Hypothalamus (tissue), 51 donors: ENCODE results near the gene ZNF805.
"Not testable (repeated sequence)": the region's sequence is repeated elsewhere in the genome, so short reads cannot be mapped to it uniquely, and the experiment has no call there.

ENCODE experiments used
- DNase-seq, 51 donors: peaks; one replicate each; lab custom pipeline; 2025; lab: John Stamatoyannopoulos, UW

ZNF805 gene

DNA sequence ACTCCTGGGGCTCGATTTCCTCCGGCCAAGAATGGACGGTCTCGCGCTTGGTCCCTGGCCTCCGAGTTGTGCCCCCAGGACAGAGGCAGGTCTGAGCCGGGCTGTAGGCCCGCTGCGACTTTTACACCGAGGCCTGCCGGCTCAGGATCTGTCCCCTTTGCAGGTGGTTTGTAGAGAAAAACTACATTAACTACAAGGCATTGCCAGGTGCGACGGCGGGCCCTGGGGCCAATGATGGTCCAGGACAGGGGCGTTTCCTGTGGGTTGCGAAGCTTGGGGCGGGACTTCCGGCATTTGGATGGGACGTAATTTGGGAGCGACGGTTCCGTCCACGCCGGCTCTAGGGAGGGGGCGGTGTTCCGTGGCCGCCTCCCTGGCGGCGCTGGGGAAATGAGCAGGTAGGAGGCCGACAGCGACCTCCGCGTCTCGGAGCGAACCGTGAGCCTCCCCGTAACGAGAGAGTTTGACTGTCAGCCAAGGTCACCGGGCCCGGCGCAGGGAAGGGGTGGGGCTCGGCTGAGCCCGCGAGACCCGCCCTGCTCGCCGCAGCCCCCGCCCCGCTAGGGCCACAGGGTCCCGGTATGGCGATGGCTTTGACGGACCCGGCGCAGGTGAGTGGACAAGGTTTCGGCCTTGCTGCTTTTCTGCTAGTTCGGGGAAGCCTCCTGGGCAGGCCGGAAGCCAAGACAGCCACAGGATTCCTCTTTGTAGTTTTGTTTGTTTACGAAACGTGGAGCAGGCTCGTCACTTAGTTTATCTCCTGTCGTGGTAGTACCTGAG, at the start of gene ZNF805:
TSS of gene ZNF805 (plus strand) at position 322 of the 780 bp plus-strand sequence. CDS start at position 582, 260 bp downstream.
- DNase-seq: peak; percentile 59 to 96 (median 90)

GRCh38 chr19:57191141-57192076, 49.0 kb upstream of the ZNF805 start, which contains the start of gene ZNF264:
Gene ZNF264 (plus strand): TSS chr19:57191500. CDS start chr19:57191914, 414 bp downstream.
- DNase-seq: peak; percentile 9 to 92 (median 76)

DNA sequence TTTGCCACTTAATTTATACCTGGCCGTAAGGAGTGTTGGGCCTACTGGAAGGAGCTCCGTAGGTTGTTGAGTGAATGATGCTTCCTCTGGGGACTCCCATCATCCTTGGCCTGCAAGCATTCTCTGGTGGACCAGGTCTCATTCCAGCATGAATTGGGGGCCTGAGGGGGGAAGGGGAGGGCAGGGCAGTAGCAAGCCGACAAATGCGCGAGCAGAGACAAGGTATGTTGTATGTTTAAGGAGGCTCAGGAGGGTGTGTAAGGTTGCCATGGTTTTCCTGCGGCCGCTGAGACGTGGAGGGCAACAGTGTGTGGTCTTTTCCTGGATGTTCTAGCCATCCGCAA, 48.4 kb upstream of the ZNF805 start:
- peak in 3 of 51 donors; percentile 3 to 37 (median 23) for DNase-seq

- no peak for DNase-seq
These were observed 47.4 kb upstream of the ZNF805 start for GRCh38 chr19:57192993-57193392.

DNA sequence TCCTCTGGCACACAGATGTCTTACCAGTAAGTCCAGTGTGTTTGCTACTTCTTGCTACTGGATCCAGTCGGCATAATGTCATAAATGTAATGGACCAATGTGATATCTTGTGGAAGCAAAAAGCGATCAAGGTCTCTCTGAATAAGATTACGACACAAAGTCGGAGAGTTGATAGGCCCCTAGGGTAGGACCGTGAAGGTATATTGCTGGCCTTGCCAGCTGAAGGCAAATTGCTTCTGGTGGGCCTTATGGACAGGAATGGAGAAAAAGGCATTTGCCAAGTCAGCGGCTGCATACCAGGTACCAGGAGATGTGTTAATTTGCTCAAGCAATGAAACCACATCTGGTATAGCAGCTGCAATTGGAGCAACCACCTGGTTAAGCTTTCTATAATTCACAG, 42.6 kb upstream of the ZNF805 start:
- not testable (repeated sequence) for DNase-seq

DNA sequence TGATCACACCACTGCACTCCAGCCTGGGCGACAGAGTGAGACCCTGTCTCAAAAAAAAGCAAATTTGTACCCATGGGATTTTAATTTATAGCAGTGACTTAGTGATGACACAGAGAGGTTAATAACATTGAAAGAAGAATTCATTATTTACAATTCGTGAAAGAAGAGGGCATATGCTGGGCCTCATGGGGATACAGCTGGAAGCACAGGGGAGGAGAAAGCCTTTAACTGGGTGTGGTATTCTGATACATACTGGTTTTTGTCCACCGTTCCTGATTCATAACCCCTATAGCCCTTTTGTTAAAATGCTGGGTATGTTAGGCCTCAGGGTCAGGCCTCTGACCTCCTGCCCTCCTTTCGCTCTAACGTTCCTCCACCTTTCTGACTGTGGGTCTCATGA, 38.3 kb upstream of the ZNF805 start:
- DNase-seq: no peak

GRCh38 chr19:57210381-57210780, 30.1 kb upstream of the ZNF805 start:
- peak in 2 of 51 donors; percentile 3 to 7 for DNase-seq

DNA sequence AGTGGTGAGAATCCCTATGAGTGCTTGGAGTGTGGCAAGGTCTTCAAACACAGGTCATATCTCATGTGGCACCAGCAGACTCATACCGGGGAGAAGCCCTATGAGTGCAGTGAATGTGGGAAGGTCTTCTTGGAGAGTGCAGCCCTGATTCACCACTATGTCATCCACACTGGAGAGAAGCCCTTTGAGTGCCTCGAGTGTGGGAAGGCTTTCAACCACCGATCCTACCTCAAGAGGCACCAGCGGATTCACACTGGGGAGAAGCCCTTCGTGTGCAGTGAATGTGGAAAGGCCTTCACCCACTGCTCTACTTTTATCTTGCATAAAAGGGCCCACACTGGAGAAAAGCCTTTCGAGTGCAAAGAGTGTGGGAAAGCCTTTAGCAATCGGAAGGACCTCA, 28.3 kb upstream of the ZNF805 start:
- no peak for DNase-seq

- DNase-seq: no peak
These were observed 12.9 kb upstream of the ZNF805 start for GRCh38 chr19:57227502-57227901.

GRCh38 chr19:57231686-57232085, 8.7 kb upstream of the ZNF805 start:
- DNase-seq: no peak

DNA sequence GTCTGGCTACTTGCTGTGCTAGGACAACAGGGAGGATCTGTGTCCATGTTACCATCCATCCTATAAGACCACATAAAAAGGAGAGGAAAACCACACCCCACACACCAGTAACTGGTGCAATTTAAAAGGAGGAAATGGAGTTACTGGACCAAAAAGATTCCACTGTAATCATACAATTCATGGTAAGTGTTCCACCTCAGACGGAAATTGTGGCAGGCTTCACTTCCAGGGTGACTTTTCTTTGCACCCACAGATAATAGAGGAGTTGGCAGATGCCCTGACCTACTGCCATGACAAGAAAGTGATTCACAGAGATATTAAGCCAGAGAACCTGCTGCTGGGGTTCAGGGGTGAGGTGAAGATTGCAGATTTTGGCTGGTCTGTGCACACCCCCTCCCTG, 7.2 kb upstream of the ZNF805 start:
- DNase-seq: no peak

DNA sequence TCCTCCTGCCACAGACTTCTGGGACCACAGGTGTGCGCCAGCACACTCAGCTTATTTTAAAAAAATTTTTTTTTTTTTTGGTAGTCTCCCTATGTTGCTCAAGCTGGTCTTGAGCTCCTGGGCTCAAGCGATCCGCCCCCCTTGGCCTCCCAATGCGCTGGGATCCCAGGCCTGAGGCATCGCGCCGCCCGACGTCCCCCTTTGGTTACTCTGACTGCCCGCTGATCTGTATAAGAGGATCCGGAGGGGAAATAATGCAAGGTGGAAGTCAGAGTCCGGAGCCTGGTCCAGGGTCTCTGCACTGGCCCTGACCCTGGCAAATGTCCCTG, 486 bp upstream of the ZNF805 start:
- peak in 3 of 51 donors; percentile 38 to 46 (median 38) for DNase-seq

DNA sequence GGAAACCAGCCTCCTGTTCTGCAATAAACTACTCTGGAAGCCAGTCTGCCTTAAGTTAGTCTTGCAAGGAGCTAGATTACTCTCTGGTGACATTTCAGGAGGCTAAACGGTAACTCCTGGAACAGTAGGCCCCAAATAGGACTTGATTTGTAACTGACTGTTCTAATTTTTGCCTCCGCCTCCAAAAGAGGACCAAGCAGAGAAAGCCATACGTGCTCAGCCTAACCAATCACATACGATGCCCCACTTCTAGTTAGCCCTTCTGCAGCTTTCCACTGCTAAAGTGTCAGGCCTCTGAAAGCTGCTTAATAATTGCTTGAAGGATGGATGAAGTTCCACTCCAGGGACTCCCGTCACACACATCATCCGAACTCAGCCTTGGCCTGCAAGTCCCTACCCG, 744 bp downstream of the ZNF805 start:
- no peak for DNase-seq

GRCh38 chr19:57242821-57243220, 2.4 kb downstream of the ZNF805 start:
- no peak for DNase-seq

- DNase-seq: no peak
These were observed 4.1 kb downstream of the ZNF805 start for GRCh38 chr19:57244513-57244912.

GRCh38 chr19:57245066-57245465, 4.6 kb downstream of the ZNF805 start:
- no peak for DNase-seq

DNA sequence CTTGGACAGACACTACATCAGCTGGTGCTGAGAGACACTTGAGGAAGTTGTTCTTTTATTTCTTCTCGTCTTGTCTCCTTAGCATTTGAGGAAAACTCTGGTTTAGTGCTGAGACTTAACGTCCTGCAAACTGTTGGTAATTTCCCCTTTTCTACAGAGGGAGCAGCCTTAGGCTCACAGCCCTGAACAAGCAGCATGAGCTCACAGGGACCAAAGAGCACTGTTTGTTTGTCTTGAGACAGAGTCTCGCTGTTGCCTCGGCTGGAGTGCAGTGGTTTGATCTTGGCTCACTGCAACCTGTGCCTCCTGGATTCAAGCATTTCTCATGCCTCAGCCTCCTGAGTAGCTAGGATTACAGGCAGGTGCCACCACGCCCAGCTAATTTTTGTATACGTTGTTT, 5.5 kb downstream of the ZNF805 start:
- no peak for DNase-seq

DNA sequence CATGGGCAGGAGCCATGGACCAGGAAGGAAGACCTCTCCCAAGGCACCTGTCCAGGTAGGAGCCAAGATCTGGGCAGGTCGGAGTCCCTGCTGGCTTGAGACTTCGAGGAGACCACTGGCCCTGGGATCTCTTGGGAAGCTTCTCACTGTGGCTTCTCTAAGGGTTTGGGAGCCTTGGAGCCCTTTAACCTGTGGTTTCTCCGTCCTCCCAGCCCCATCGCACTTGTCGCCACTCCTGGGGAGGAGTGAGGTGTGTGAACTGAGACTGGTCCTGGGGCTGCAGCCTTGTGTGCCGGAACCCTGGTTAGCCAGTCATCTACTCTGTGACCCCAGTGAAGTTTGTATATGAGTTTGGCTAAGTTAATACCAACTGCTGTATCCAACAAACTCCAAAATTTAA, 8.2 kb downstream of the ZNF805 start:
- DNase-seq: no peak

DNA sequence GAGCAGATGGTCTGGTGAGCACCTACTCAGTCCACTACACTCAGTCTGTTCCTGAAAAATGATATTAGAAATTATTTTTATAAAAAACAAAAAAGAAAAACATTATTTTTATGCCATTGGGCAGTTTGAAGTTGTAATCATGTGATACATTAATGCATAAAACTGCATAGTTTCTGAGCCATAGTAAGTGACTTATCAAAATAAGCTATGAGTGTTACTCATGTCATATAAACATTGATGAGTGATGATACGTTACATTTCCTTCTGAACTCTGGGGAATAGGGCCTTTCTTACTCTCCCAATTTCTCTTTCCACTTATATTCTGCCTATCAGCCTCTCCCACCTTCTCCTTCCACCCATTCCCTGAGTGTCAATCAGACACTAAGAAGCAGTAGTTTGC, 8.9 kb downstream of the ZNF805 start:
- DNase-seq: no peak

DNA sequence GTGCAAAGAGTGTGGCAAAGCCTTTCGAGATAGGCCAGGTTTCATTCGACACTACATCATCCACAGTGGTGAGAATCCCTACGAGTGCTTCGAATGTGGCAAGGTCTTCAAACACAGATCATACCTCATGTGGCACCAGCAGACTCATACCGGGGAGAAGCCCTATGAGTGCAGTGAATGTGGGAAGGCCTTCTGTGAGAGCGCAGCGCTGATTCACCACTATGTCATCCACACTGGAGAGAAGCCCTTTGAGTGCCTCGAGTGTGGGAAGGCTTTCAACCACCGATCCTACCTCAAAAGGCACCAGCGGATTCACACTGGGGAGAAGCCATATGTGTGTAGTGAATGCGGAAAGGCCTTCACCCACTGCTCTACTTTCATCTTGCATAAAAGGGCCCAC, 13.3 kb downstream of the ZNF805 start:
- DNase-seq: peak in 1 of 51 donors; percentile 25

GRCh38 chr19:57262044-57262443, 21.6 kb downstream of the ZNF805 start:
- no peak for DNase-seq

- no peak for DNase-seq
These were observed 22.9 kb downstream of the ZNF805 start for GRCh38 chr19:57263244-57263741.
